Prostate gland (tissue), 2 donors: Measurements from ENCODE around the gene CYREN. TPM values are rescaled to one million over a fixed set of nuclear protein-coding genes. Genes with fewer than 3 reads are reported as not detected.

ENCODE experiments used
- DNase-seq: peaks from one replicate; pipeline ENCODE4 v3.0.0-alpha.2; 2019; ENCODE audit warnings: low spot score
- H3K27ac ChIP-seq, 2 donors: fragments of 200-600 bp; sonication (generic); 2 replicates each; pipeline ENCODE4 v1.5.1; 2017 to 2019
- H3K27me3 ChIP-seq: fragments of 200-600 bp; sonication (generic); replicated peaks from 2 replicates; pipeline ENCODE4 v1.5.1; 2019; ENCODE audit not compliant: insufficient read depth
- H3K36me3 ChIP-seq, 2 donors: fragments of 200-600 bp; sonication (generic); 1 replicate in 1 of 2; 2 replicates in 1 of 2; pipeline versions ENCODE4 v1.5.1 to v1.8.1; 2017 to 2019
- H3K4me1 ChIP-seq: fragments of 200-600 bp; sonication (generic); replicated peaks from 2 replicates; pipeline ENCODE4 v1.5.1; 2019
- H3K4me3 ChIP-seq, 2 donors: fragments of 200-600 bp; sonication (generic); 2 replicates each; pipeline ENCODE4 v1.5.1; 2017 to 2019
- H3K9me3 ChIP-seq: fragments of 200-600 bp; sonication (generic); 2 replicates; pipeline ENCODE4 v1.5.1; 2017
- POLR2A ChIP-seq: fragments of 450-650 bp; IDR thresholded peaks from one replicate; pipeline ENCODE4 v1.6.1; 2016; ENCODE audit warnings: antibody characterized with exemption, mild to moderate bottlenecking
- POLR2AphosphoS5 ChIP-seq: sonication (generic); formaldehyde crosslinking; IDR thresholded peaks from one replicate; pipeline ENCODE4 v1.6.1; 2017; ENCODE audit warnings: antibody characterized with exemption
- WGBS: methylation state at CpG from one replicate; pipeline ENCODE4 v1.1.5; 2018; 5-methylcytosine and 5-hydroxymethylcytosine counted together
- intact Hi-C: fragments of 100-400 bp; cut with DNase I; formaldehyde crosslinking; loops from one replicate; pipeline ENCODE4 v1.14.2; 2022
- total RNA-seq, 2 donors: library from RNA; depleted of rRNA; stranded (reverse); fragments of >200 nt; gene quantifications; one replicate each; pipeline ENCODE4 v1.1.0, GENCODE V29; 2016
- TF ChIP-seq, protein P1 (sequence below), 4 experiments: fragments of 200-600 bp in 2 of 4; fragments of 450-650 bp in 2 of 4; sonication (generic) in 2 of 4; IDR thresholded peaks; 1 replicate in 3 of 4; 2 replicates in 1 of 4; pipeline ENCODE4 v1.5.1; 2016 to 2019; ENCODE audit warnings: antibody characterized with exemption in 4 of 4, mild to moderate bottlenecking in 2 of 4, moderate library complexity in 2 of 4

CYREN gene
- total RNA-seq, 2 donors from 2014 or later = 44.5 to 53.6 TPM

DNA sequence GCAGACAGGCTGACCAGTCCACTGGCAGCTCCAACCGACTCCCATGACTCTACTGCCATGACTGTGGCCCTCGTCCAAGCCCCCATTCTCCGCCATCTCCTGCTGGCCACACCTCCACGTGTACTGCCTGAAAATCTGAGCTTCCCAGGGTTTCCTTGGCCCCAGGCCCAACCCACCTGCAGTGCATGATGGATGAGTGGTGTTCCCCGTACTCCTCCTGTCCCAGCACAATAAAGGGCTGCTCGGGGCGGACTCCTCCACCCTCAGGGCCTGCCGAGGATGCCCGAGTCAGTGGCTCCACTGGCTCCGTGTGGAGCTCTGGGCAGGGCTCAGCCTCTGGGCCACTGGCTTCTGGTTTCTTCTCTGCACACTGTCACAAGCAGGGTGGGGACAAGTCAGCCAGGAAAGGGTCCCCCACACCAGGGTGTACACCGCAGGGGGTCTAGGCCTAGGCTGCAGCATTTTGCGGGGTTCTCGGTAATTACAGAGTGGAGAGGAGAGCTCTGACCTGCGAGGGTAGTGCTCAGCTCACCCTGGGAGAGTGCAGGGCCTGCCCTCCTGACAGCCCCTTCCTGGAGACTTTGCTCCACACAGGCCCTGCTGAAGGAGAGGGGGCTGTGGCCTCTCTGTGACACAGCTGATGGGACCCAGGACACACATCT is 25.6 kb upstream of the CYREN start:
- Histone ChIP-seq H3K27me3 (no peaks in the 10 kb centered on the region), H3K9me3 (no peaks in the 10 kb centered on the region), H3K36me3 (peaks cover 4 to 5% of the 10 kb centered on the region in 2 donors), H3K4me1 (no peaks in the 10 kb centered on the region), H3K27ac (no peak overlapping the region), H3K4me3 (no peak overlapping the region)
- intact Hi-C loops = no loop called here
- WGBS = 89% methylated on average over 14 of the region's 14 CpGs
- TF ChIP-seq, protein P1, sequence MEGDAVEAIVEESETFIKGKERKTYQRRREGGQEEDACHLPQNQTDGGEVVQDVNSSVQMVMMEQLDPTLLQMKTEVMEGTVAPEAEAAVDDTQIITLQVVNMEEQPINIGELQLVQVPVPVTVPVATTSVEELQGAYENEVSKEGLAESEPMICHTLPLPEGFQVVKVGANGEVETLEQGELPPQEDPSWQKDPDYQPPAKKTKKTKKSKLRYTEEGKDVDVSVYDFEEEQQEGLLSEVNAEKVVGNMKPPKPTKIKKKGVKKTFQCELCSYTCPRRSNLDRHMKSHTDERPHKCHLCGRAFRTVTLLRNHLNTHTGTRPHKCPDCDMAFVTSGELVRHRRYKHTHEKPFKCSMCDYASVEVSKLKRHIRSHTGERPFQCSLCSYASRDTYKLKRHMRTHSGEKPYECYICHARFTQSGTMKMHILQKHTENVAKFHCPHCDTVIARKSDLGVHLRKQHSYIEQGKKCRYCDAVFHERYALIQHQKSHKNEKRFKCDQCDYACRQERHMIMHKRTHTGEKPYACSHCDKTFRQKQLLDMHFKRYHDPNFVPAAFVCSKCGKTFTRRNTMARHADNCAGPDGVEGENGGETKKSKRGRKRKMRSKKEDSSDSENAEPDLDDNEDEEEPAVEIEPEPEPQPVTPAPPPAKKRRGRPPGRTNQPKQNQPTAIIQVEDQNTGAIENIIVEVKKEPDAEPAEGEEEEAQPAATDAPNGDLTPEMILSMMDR (IDR thresholded peaks at IDR 0.05) = no peak
- TF ChIP-seq POLR2AphosphoS5 (no peak), POLR2A (no peak)
- DNase-seq = no peak

DNA sequence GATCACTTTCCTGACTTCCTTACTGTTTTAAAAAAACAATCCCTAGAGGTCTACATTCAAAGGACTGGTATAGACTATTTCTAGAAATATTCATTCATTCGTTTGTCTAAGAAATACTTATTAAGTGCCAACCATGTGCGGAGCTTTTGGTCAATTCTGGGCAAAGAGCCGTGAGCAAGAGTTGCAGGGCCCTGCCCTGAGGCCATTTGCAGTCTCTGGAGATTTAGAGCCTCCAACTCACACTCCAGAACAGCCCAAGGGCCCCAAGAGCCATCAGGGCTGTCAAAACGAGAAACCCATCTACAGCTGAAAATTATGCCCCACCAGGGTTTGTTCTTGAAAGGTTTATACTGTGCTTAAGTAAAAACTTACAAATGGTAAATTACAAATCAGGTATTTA is 24.6 kb upstream of the CYREN start:
- peaks cover 4 to 5% of the 10 kb centered on the region in 2 donors for H3K36me3 ChIP-seq
- H3K9me3 ChIP-seq = no peaks in the 10 kb centered on the region
- no peak overlapping the region for H3K4me3 ChIP-seq
- no peak for DNase-seq
- no peak overlapping the region for H3K27ac ChIP-seq
- intact Hi-C loops = no loop called here
- no peaks in the 10 kb centered on the region for H3K27me3 ChIP-seq
- no peaks in the 10 kb centered on the region for H3K4me1 ChIP-seq
- WGBS = 87% methylated on average over 4 of the region's 4 CpGs
- TF ChIP-seq, protein P1 (IDR thresholded peaks at IDR 0.05) = no peak
- TF ChIP-seq POLR2AphosphoS5 = no peak
- no peak for TF ChIP-seq POLR2A

DNA sequence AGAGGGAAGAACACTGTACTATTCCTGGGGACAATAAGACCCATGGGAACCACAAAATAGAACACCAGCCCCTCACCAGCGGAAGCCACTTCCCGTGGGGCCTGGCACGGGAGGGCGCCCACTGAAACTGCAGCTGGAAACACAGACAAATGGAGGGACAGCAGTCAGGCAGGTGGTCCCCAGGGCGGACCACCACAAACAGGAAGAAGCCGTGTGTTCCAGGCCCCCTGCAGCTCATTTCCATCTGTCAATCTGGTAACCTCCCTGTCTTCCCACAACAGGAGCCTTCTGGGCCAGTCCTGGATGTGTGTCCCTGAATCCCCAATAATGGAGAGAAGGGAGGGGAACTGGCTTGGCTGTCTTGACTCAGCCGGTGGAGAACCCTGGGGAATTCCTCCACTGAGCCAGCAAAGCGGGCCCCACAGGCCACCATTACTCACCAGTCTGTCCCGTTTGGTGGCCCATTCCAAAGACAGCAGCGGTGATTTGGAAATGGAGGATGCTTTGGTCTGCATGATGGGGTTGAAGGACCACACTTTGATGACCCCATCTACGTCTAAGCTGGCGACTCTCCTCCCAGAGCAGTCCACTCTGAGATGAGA is 24.1 kb upstream of the CYREN start:
- peaks cover 4 to 5% of the 10 kb centered on the region in 2 donors for H3K36me3 ChIP-seq
- WGBS = 87% methylated on average over 12 of the region's 12 CpGs
- peak overlapping the region in 1 of 2 donors; percentile 24 for H3K27ac ChIP-seq
- intact Hi-C loops = no loop called here
- H3K27me3 ChIP-seq = no peaks in the 10 kb centered on the region
- TF ChIP-seq, protein P1 (IDR thresholded peaks at IDR 0.05) = no peak
- TF ChIP-seq POLR2AphosphoS5 (no peak), POLR2A (no peak)
- DNase-seq = no peak
- H3K9me3 ChIP-seq = no peaks in the 10 kb centered on the region
- no peak overlapping the region for H3K4me3 ChIP-seq
- H3K4me1 ChIP-seq = no peaks in the 10 kb centered on the region

DNA sequence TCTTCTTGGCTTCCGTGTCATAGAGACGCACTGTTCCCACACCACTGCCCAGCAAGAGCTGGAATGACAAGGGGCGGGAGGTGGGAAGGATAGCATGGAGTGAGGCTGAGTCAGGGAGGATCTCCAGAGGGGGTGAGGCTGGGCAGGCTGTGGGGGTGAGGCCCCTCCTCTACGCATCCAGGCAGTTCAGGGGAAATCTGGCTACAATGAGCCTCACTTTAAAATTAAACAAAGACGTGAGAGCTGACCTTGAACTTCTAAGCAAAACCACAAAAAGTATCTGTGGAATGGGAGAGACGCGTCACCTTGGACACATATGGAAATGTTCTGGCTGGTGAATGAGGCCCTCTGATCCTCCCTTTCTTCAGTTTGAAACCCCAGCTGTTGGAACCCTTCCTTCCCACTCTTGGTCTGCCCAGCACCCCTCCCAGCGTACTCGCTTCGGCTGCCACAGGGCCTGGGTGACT is 23.1 kb upstream of the CYREN start:
- Histone ChIP-seq H3K4me3 (no peak overlapping the region), H3K4me1 (no peaks in the 10 kb centered on the region), H3K27ac (peak overlapping the region in 1 of 2 donors; percentile 24), H3K9me3 (no peaks in the 10 kb centered on the region), H3K27me3 (no peaks in the 10 kb centered on the region), H3K36me3 (peaks cover 5 to 10% of the 10 kb centered on the region in 2 donors)
- DNase-seq = no peak
- WGBS = 89% methylated on average over 10 of the region's 10 CpGs
- TF ChIP-seq POLR2A = no peak
- intact Hi-C loops = no loop called here

DNA sequence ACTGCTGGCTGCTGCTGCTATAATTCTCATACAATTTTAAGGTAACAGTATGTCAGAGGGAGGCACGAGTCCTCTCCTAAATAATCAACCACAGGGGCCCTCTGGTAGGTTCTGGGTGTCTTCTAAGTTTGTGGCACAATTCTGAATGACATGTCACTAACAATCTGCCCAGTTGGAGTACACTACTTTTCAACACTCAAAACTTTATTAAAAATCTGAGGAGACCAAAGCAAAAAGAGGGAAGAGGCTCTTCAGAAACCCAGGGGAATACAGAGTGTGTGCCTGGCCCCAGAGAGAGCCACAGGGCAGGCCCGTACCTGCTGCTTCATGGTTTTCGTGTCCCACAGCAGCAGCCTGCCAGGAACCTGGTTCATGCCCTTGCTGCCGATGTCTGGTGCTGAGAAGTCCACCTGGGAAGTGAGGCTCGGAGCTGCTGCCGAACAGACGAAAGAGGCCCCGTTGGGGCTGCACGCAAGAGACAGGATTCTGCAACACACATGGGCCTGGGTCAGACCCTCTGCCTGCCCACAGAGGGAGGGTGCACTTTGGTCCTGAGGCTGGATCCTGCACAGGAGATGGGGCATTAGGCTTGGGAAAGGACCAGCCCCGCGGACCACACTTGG is 22.5 kb upstream of the CYREN start:
- Histone ChIP-seq H3K4me1 (no peaks in the 10 kb centered on the region), H3K9me3 (no peaks in the 10 kb centered on the region), H3K4me3 (no peak overlapping the region), H3K36me3 (peaks cover 8 to 16% of the 10 kb centered on the region in 2 donors), H3K27me3 (no peaks in the 10 kb centered on the region), H3K27ac (peak overlapping the region in 1 of 2 donors; percentile 24)
- no peak for TF ChIP-seq POLR2A
- TF ChIP-seq, protein P1 (IDR thresholded peaks at IDR 0.05) = no peak
- peak; percentile 32 for DNase-seq
- 62% methylated on average over 11 of the region's 11 CpGs for WGBS
- intact Hi-C loops = no loop called here
